GM12878 (cell line): ENCODE measurements around the gene PCNX1. TPM values are rescaled to one million over a fixed set of nuclear protein-coding genes. Genes with fewer than 3 reads are reported as not detected.

Source experiments
- ATAC-seq: fragments of 200-7000 bp; cut with Tn5 transposase; 3 replicates; pipeline ENCODE4 v1.9.1; 2020; ENCODE audit warnings: mild to moderate bottlenecking, moderate library complexity
- BruUV-seq: library from RNA; stranded (reverse); fragments of 400-500 nt; replicated peaks from 2 replicates; lab custom pipeline; 2021; lab: Mats Ljungman, UMichigan
- CTCF ChIA-PET: fragments of 300-600 bp; sonication (Branson Sonifier 250); formaldehyde crosslinking; extraction: SDS; loops from one replicate; lab custom pipeline; 2021; ENCODE audit warnings: inconsistent platforms; lab: Yijun Ruan, JAX
- POLR2A ChIA-PET: fragments of 350-600 bp; formaldehyde crosslinking; extraction: SDS; loops from one replicate; lab custom pipeline; 2021; ENCODE audit warnings: inconsistent platforms; lab: Charles Lee
- RAD21 ChIA-PET: fragments of 300-600 bp; sonication (Branson Sonifier 250); formaldehyde crosslinking; loops from one replicate; lab custom pipeline; 2023; ENCODE audit warnings: antibody characterized with exemption; ENCODE audit not compliant: unreplicated experiment; lab: Charles Lee
- SMC1A ChIA-PET: fragments of 300-600 bp; sonication (Branson Sonifier 250); formaldehyde crosslinking; loops from one replicate; lab custom pipeline; 2023; ENCODE audit not compliant: unreplicated experiment, uncharacterized antibody; lab: Charles Lee
- DNase-seq: peaks from one replicate; pipeline ENCODE4 v3.0.0-alpha.2; 2011; ENCODE audit warnings: low read depth, low spot score
- FAIRE-seq: peaks from 3 replicates; lab custom pipeline; 2011; peaks lifted over from hg19 to GRCh38; lab: Jason Lieb, UNC
- H2AFZ ChIP-seq: 2 replicates; pipeline ENCODE4 v1.6.0; 2011; ENCODE audit warnings: low read depth, low read length, control low read depth; ENCODE audit not compliant: control insufficient read depth
- H3K27ac ChIP-seq: 2 replicates; pipeline ENCODE4 v1.5.1; 2011; ENCODE audit warnings: control low read depth; ENCODE audit not compliant: control insufficient read depth, insufficient read depth
- H3K27me3 ChIP-seq, 2 experiments: replicated peaks in 1 of 2; 2 replicates each; pipeline versions ENCODE4 v1.6.0 to v1.6.1; 2011; ENCODE audit warnings: low read length in 1 of 2; ENCODE audit not compliant: control insufficient read depth in 2 of 2, insufficient read depth in 2 of 2
- H3K36me3 ChIP-seq, 2 experiments: 2 replicates each; pipeline ENCODE4 v1.5.1; 2011; ENCODE audit warnings: low read length in 1 of 2; ENCODE audit not compliant: control insufficient read depth in 2 of 2, insufficient read depth in 2 of 2
- H3K4me1 ChIP-seq: 2 replicates; pipeline ENCODE4 v1.6.1; 2011; ENCODE audit warnings: mild to moderate bottlenecking, low read length, moderate library complexity, mixed read lengths; ENCODE audit not compliant: control insufficient read depth, insufficient read depth
- H3K4me2 ChIP-seq: 2 replicates; pipeline ENCODE4 v1.6.0; 2011; ENCODE audit warnings: control low read depth; ENCODE audit not compliant: control insufficient read depth, insufficient read depth
- H3K4me3 ChIP-seq: fragments of 200-600 bp; sonication (generic); 2 replicates; pipeline ENCODE4 v1.5.1; 2016
- H3K79me2 ChIP-seq: 2 replicates; pipeline ENCODE4 v1.6.0; 2011; ENCODE audit warnings: low read length; ENCODE audit not compliant: control insufficient read depth, insufficient read depth
- H3K9ac ChIP-seq: 2 replicates; pipeline ENCODE4 v1.8.0; 2011; ENCODE audit warnings: low read length, control low read depth, mixed read lengths; ENCODE audit not compliant: control insufficient read depth, insufficient read depth
- H3K9me3 ChIP-seq: replicated peaks from 3 replicates; pipeline ENCODE4 v1.5.1; 2011; ENCODE audit warnings: mild to moderate bottlenecking, low read length; ENCODE audit not compliant: control insufficient read depth, insufficient read depth
- H4K20me1 ChIP-seq: 2 replicates; pipeline ENCODE4 v1.6.0; 2011; ENCODE audit not compliant: control insufficient read depth, insufficient read depth
- CUX1 ChIP-seq: IDR thresholded peaks from 2 replicates; pipeline ENCODE4 v1.6.1; 2012; ENCODE audit warnings: improper control_type of control experiment, low read depth, low read length; ENCODE audit not compliant: insufficient replicate concordance
- DPF2 ChIP-seq: fragments of 450-650 bp; IDR thresholded peaks from 2 replicates; pipeline ENCODE4 v1.6.1; 2017; ENCODE audit warnings: mild to moderate bottlenecking
- ELK1 ChIP-seq: IDR thresholded peaks from 2 replicates; pipeline ENCODE4 v1.6.1; 2012; ENCODE audit warnings: low read depth, low read length, improper control_type of control experiment
- KLF5 ChIP-seq: fragments of 450-650 bp; IDR thresholded peaks from 2 replicates; pipeline ENCODE4 v1.6.1; 2014; ENCODE audit warnings: mild to moderate bottlenecking; ENCODE audit not compliant: partially characterized antibody
- NFYA ChIP-seq: IDR thresholded peaks from 2 replicates; pipeline ENCODE4 v1.6.1; 2011; ENCODE audit warnings: low read depth, mild to moderate bottlenecking, low read length, improper control_type of control experiment, borderline replicate concordance
- SKIL ChIP-seq: fragments of 450-650 bp; IDR thresholded peaks from 2 replicates; pipeline ENCODE4 v1.6.1; 2017; ENCODE audit warnings: mild to moderate bottlenecking, low read depth, inconsistent platforms; ENCODE audit not compliant: poor library complexity, severe bottlenecking
- SMC3 ChIP-seq: IDR thresholded peaks from 2 replicates; pipeline ENCODE4 v1.6.1; 2011; ENCODE audit warnings: low read length, improper control_type of control experiment, borderline replicate concordance
- ZBTB33 ChIP-seq: fragments of 450-650 bp; IDR thresholded peaks from 2 replicates; pipeline ENCODE4 v1.6.1; 2017; ENCODE audit warnings: mild to moderate bottlenecking
- WGBS: methylation state at CpG from one replicate; pipeline ENCODE4 v1.1.6; 2016; ENCODE audit warnings: low lambda C conversion rate; ENCODE audit not compliant: insufficient replicate concordance, insufficient coverage; ENCODE audit errors: missing lambda C conversion rate; 5-methylcytosine and 5-hydroxymethylcytosine counted together
- in situ Hi-C: fragments of 300-500 bp; cut with MboI; formaldehyde crosslinking; loops from 9 replicates; pipeline ENCODE4 v1.14.3; 2018; ENCODE audit warnings: mixed read lengths
- intact Hi-C: fragments of 100-400 bp; cut with micrococcal nuclease; formaldehyde crosslinking; loops from one replicate; pipeline ENCODE4 v1.14.2; 2022; ENCODE audit not compliant: unreplicated experiment
- polyA plus RNA-seq, 11 experiments: library from polyadenylated mRNA; depleted of rRNA in 4 of 11; unstranded in 6 of 11; stranded (reverse) in 5 of 11; fragments of >200 nt; fragmentation: Nextera tagmentation in 4 of 11; fragmentation: Illumina TruSeq in 1 of 11; extraction: Ambion mirVana in 4 of 11; extraction: Trizol in 1 of 11; gene quantifications; 1 replicate in 1 of 11; 2 replicates in 10 of 11; pipeline versions ENCODE4 v1.2.1 to v1.2.3, GENCODE V29; 2011 to 2016; ENCODE audit warnings: inconsistent platforms in 2 of 11, missing spikeins in 2 of 11, low read depth in 1 of 11
- total RNA-seq, 4 experiments: library from RNA; depleted of rRNA in 3 of 4; stranded (reverse); fragments of >200 nt in 3 of 4; fragmentation: Illumina TruSeq in 1 of 4; extraction: Trizol in 1 of 4; gene quantifications; 2 replicates each; pipeline versions ENCODE4 v1.2.1 to v1.2.3, GENCODE V29; 2013 to 2021

The PCNX1 gene
- total and polyA plus RNA-seq, 10 of the 15 experiments (the other 5 are each of a cell fraction or from before 2014, with no cell fraction given), result 4.6 to 53.9 (median 20.5) TPM

GRCh38 chr14:71119075-71119474 is 211.8 kb downstream of the PCNX1 start (continued):
- TF ChIP-seq CUX1, result no peak
- TF ChIP-seq KLF5, result no peak
- TF ChIP-seq DPF2, result no peak
- TF ChIP-seq, all 136 proteins: peak for 0

GRCh38 chr14:71119832-71120231 is 212.6 kb downstream of the PCNX1 start:
- H3K9me3 ChIP-seq, result no peaks in the 10 kb centered on the region
- no peak overlapping the region for H3K27ac ChIP-seq
- H3K9ac ChIP-seq, result no peak overlapping the region
- ChIA-PET CTCF (interaction anchor here (0.6 to 1.3 kb wide), 2 partner anchors 16 to 657 kb away, joined by 3 to 4 read pairs; no protein-coding TSS in a partner anchor), SMC1A (interaction anchor here (1.0 to 1.6 kb wide), 4 partner anchors 10 to 635 kb away, joined by 3 read pairs; no protein-coding TSS in a partner anchor), POLR2A (no interaction called here), RAD21 (interaction anchor here (1.7 kb wide), 1 partner anchor 13 kb away, joined by 4 read pairs; no protein-coding TSS in a partner anchor)
- H3K4me2 ChIP-seq, result no peak overlapping the region
- ATAC-seq, result no peak
- H3K36me3 ChIP-seq, result no peaks in the 10 kb centered on the region
- in situ Hi-C loops (no loop called here), intact Hi-C loops (no loop called here)
- H4K20me1 ChIP-seq, result no peaks in the 10 kb centered on the region
- H3K27me3 ChIP-seq, result no peaks in the 10 kb centered on the region
- peaks cover 4% of the 10 kb centered on the region for H3K4me1 ChIP-seq
- no peak for DNase-seq
- H3K4me3 ChIP-seq, result no peak overlapping the region
- BruUV-seq, result no TSS peak
- H2AFZ ChIP-seq, result no peak overlapping the region
- no peaks in the 10 kb centered on the region for H3K79me2 ChIP-seq
- no peak for FAIRE-seq
- WGBS, result 55% methylated on average over 1 of the region's 1 CpG
- TF ChIP-seq ZBTB33 (no peak), NFYA (no peak), SMC3 (no peak), ELK1 (no peak), SKIL (no peak)
- TF ChIP-seq, all 136 proteins: peak for 0
